DND-41 (cell line): ENCODE data around the gene CDC42EP1.

Experiments
- CTCF ChIP-seq: IDR thresholded peaks from 2 replicates; pipeline ENCODE4 v1.5.1; 2012; ENCODE audit warnings: borderline replicate concordance, low read length, moderate library complexity, mild to moderate bottlenecking; ENCODE audit not compliant: poor library complexity, severe bottlenecking; ENCODE audit errors: extremely low read depth
- EZH2 ChIP-seq: IDR thresholded peaks from 3 replicates; pipeline ENCODE4 v1.6.1; 2012; ENCODE audit warnings: borderline replicate concordance, low read depth, mild to moderate bottlenecking, moderate library complexity, low read length, inconsistent platforms; ENCODE audit not compliant: severe bottlenecking

- TF ChIP-seq CTCF, result no peak
- TF ChIP-seq EZH2, result no peak
Measured at GRCh38 chr22:37514526-37515051, 45.7 kb upstream of the CDC42EP1 start.
